Gastroesophageal sphincter (tissue), 4 donors: Measurements from ENCODE around the gene PIP5K1C. TPM values are rescaled to one million over a fixed set of nuclear protein-coding genes. Genes with fewer than 3 reads are reported as not detected.

Experiments
- ATAC-seq: fragments of 150-250 bp; one replicate; pipeline ENCODE4 v1.9.1; 2016; ENCODE audit warnings: mild to moderate bottlenecking, moderate library complexity
- H3K27ac ChIP-seq, 4 donors: fragments of 200-600 bp; sonication (generic) in 3 of 4; 1 replicate in 3 of 4; 2 replicates in 1 of 4; pipeline ENCODE4 v1.5.1; 2016 to 2019
- H3K27me3 ChIP-seq: fragments of 200-600 bp; sonication (generic); one replicate; pipeline ENCODE4 v1.5.1; 2019
- H3K36me3 ChIP-seq, 2 donors: fragments of 200-600 bp; sonication (generic); one replicate each; pipeline ENCODE4 v1.5.1; 2019; ENCODE audit warnings: control low read depth in 1 of 2
- H3K4me1 ChIP-seq, 3 donors: fragments of 200-600 bp; sonication (generic); 1 replicate in 2 of 3; 2 replicates in 1 of 3; pipeline ENCODE4 v1.5.1; 2016 to 2019; ENCODE audit warnings: control low read depth in 2 of 3
- H3K4me3 ChIP-seq, 2 donors: fragments of 200-600 bp; sonication (generic); one replicate each; pipeline ENCODE4 v1.5.1; 2019; ENCODE audit warnings: mild to moderate bottlenecking in 1 of 2, moderate library complexity in 1 of 2
- H3K9me3 ChIP-seq, 3 donors: fragments of 200-600 bp; sonication (generic); one replicate each; pipeline ENCODE4 v1.5.1; 2017 to 2019; ENCODE audit warnings: control low read depth in 2 of 3
- CTCF ChIP-seq, 4 experiments: fragments of 200-600 bp in 2 of 4; fragments of 450-650 bp in 2 of 4; sonication (generic) in 1 of 4; IDR thresholded peaks; one replicate each; pipeline ENCODE4 v1.5.1; 2017 to 2019; ENCODE audit warnings: antibody characterized with exemption in 4 of 4, mild to moderate bottlenecking in 2 of 4, moderate library complexity in 2 of 4
- EP300 ChIP-seq: sonication (generic); formaldehyde crosslinking; IDR thresholded peaks from one replicate; pipeline ENCODE4 v1.6.1; 2017; ENCODE audit warnings: antibody characterized with exemption, mild to moderate bottlenecking
- POLR2A ChIP-seq, 2 donors: fragments of 450-650 bp; IDR thresholded peaks; one replicate each; pipeline ENCODE4 v1.6.1; 2017; ENCODE audit warnings: antibody characterized with exemption in 2 of 2, mild to moderate bottlenecking in 2 of 2, moderate library complexity in 1 of 2
- POLR2AphosphoS5 ChIP-seq: sonication (generic); formaldehyde crosslinking; IDR thresholded peaks from one replicate; pipeline ENCODE4 v1.6.1; 2017; ENCODE audit warnings: antibody characterized with exemption
- WGBS, 2 donors: methylation state at CpG; one replicate each; pipeline ENCODE4 v1.1.5; 2018; ENCODE audit warnings: low coverage in 1 of 2; 5-methylcytosine and 5-hydroxymethylcytosine counted together
- total RNA-seq, 4 donors: library from RNA; depleted of rRNA; stranded (reverse); fragments of >200 nt; gene quantifications; one replicate each; pipeline ENCODE4 v1.1.0, GENCODE V29; 2016

PIP5K1C gene
- total RNA-seq, 4 donors from 2014 or later, result 50.8 to 165 (median 61.5) TPM

- Histone ChIP-seq H3K4me3 (no peak overlapping the region), H3K27me3 (no peaks in the 10 kb centered on the region), H3K4me1 (peaks cover 0 to 90% (median 38%) of the 10 kb centered on the region in 3 donors), H3K9me3 (no peaks in the 10 kb centered on the region), H3K27ac (peak overlapping the region in 3 of 4 donors; percentile 82 to 92 (median 86)), H3K36me3 (peaks cover 0 to 45% of the 10 kb centered on the region in 2 donors)
- TF ChIP-seq POLR2AphosphoS5 (no peak), POLR2A (IDR thresholded peaks at IDR 0.05) (no peak), CTCF (IDR thresholded peaks at IDR 0.05) (no peak), EP300 (no peak)
- WGBS, 2 donors, result 35 to 78% methylated on average over 4 to 13 of the region's 24 CpGs
- ATAC-seq, result no peak
Observed at GRCh38 chr19:3609779-3610719, 90.2 kb downstream of the PIP5K1C start.

GRCh38 chr19:3608750-3609322 lies 91.4 kb downstream of the PIP5K1C start:
- Histone ChIP-seq H3K27me3 (no peaks in the 10 kb centered on the region), H3K4me3 (no peak overlapping the region), H3K27ac (peak overlapping the region in 3 of 4 donors; percentile 82 to 92 (median 86)), H3K36me3 (peaks cover 0 to 36% of the 10 kb centered on the region in 2 donors), H3K9me3 (no peaks in the 10 kb centered on the region), H3K4me1 (peaks cover 0 to 90% (median 39%) of the 10 kb centered on the region in 3 donors)
- ATAC-seq, result no peak
- 20% methylated on average over 1 of the region's 21 CpGs; no CpG with 5 or more reads in 1 of the 2 donors for WGBS, 2 donors
- TF ChIP-seq POLR2AphosphoS5 (no peak), EP300 (no peak), POLR2A (IDR thresholded peaks at IDR 0.05) (no peak), CTCF (IDR thresholded peaks at IDR 0.05) (no peak)

- H3K27me3 ChIP-seq, result no peaks in the 10 kb centered on the region
- H3K9me3 ChIP-seq, result no peaks in the 10 kb centered on the region
- WGBS, 2 donors, result 59% methylated on average over 3 of the region's 3 CpGs; no CpG with 5 or more reads in 1 of the 2 donors
- peaks cover 0 to 30% of the 10 kb centered on the region in 2 donors for H3K36me3 ChIP-seq
- no peak for TF ChIP-seq POLR2A (IDR thresholded peaks at IDR 0.05)
- TF ChIP-seq POLR2AphosphoS5, result no peak
- no peak for TF ChIP-seq CTCF (IDR thresholded peaks at IDR 0.05)
- TF ChIP-seq EP300, result no peak
- peak overlapping the region in 3 of 4 donors; percentile 82 to 92 (median 86) for H3K27ac ChIP-seq
- ATAC-seq, result no peak
- peaks cover 0 to 90% (median 35%) of the 10 kb centered on the region in 3 donors for H3K4me1 ChIP-seq
- peak overlapping the region in 1 of 2 donors; percentile 76 for H3K4me3 ChIP-seq
Observed at GRCh38 chr19:3608079-3608641, 92.1 kb downstream of the PIP5K1C start.

GRCh38 chr19:3607303-3608078 lies 92.8 kb downstream of the PIP5K1C start:
- peaks cover 0 to 88% (median 32%) of the 10 kb centered on the region in 3 donors for H3K4me1 ChIP-seq
- H3K9me3 ChIP-seq, result no peaks in the 10 kb centered on the region
- peak overlapping the region; percentile 52 to 76 for H3K4me3 ChIP-seq
- 11 to 54% methylated on average over 7 to 10 of the region's 22 CpGs for WGBS, 2 donors
- ATAC-seq, result peak; percentile 24
- peak overlapping the region; percentile 11 to 92 (median 84) for H3K27ac ChIP-seq
- peaks cover 0 to 23% of the 10 kb centered on the region in 2 donors for H3K36me3 ChIP-seq
- TF ChIP-seq POLR2AphosphoS5 (no peak), CTCF (IDR thresholded peaks at IDR 0.05) (no peak), POLR2A (IDR thresholded peaks at IDR 0.05) (no peak), EP300 (no peak)
- H3K27me3 ChIP-seq, result no peaks in the 10 kb centered on the region
